K562 (cell line): ENCODE data around the gene SLC13A3. TPM values are rescaled to one million over a fixed set of nuclear protein-coding genes. Genes with fewer than 3 reads are reported as not detected.
A peak's percentile ranks its signal among the peaks of the same experiment; 100 is the strongest.

Experiments
- CBFA2T3 ChIP-seq: fragments of 450-650 bp; IDR thresholded peaks from 2 replicates; pipeline ENCODE4 v1.6.1; 2017
- CBX3 ChIP-seq, 2 experiments: IDR thresholded peaks; 1 replicate in 1 of 2; 2 replicates in 1 of 2; pipeline ENCODE4 v1.6.1; 2012; ENCODE audit warnings: inconsistent platforms in 2 of 2, low read length in 2 of 2, borderline replicate concordance in 1 of 2, control low read depth in 1 of 2
- CTCF ChIP-seq, 3 experiments: IDR thresholded peaks in 2 of 3; conservative IDR thresholded peaks in 1 of 3; 2 replicates each; pipeline ENCODE4 v1.5.1; 2011 to 2012; ENCODE audit warnings: low read length in 3 of 3, mild to moderate bottlenecking in 3 of 3, control low read depth in 2 of 3, improper control_type of control experiment in 1 of 3, inconsistent platforms in 1 of 3, low read depth in 1 of 3, mixed read lengths in 1 of 3, moderate library complexity in 1 of 3; ENCODE audit not compliant: insufficient read depth in 2 of 3
- FOXA1 ChIP-seq: fragments of 450-650 bp; IDR thresholded peaks from 2 replicates; pipeline ENCODE4 v1.6.1; 2016; ENCODE audit warnings: mild to moderate bottlenecking, borderline replicate concordance
- NR2F6 ChIP-seq: fragments of 450-650 bp; formaldehyde crosslinking; IDR thresholded peaks from 2 replicates; pipeline ENCODE4 v1.4.0; 2020; ENCODE audit warnings: mild to moderate bottlenecking
- PKNOX1 ChIP-seq: fragments of 450-650 bp; IDR thresholded peaks from 2 replicates; pipeline ENCODE4 v1.6.1; 2016
- RAD21 ChIP-seq, 2 experiments: fragments of 250-450 bp in 1 of 2; fragments of 450-650 bp in 1 of 2; sonication (Bioruptor Pico) in 1 of 2; formaldehyde crosslinking in 1 of 2; IDR thresholded peaks in 1 of 2; conservative IDR thresholded peaks in 1 of 2; 2 replicates each; pipeline versions ENCODE4 v1.4.0 to v1.8.0; 2020 to 2022; ENCODE audit warnings: mild to moderate bottlenecking in 2 of 2, moderate library complexity in 1 of 2
- SPI1 ChIP-seq: IDR thresholded peaks from 2 replicates; pipeline ENCODE4 v1.6.1; 2011; ENCODE audit warnings: low read depth, low read length, control low read depth, borderline replicate concordance
- SRSF9 ChIP-seq: fragments of 200-400 bp; formaldehyde crosslinking; IDR thresholded peaks from 2 replicates; pipeline ENCODE4 v1.6.1; 2017; ENCODE audit warnings: low read depth, low read length, borderline replicate concordance
- TEAD1 ChIP-seq, 2 experiments: fragments of 450-650 bp in 1 of 2; sonication (generic) in 1 of 2; formaldehyde crosslinking; IDR thresholded peaks; 2 replicates each; pipeline versions ENCODE4 v1.4.0 to v1.8.0; 2020 to 2022; ENCODE audit warnings: mild to moderate bottlenecking in 2 of 2, missing genetic modification reagents in 1 of 2
- XRCC5 ChIP-seq: fragments of 200-400 bp; formaldehyde crosslinking; IDR thresholded peaks from 2 replicates; pipeline ENCODE4 v1.6.1; 2017; ENCODE audit warnings: low read depth, mild to moderate bottlenecking, low read length
- ZC3H11A ChIP-seq: IDR thresholded peaks from 2 replicates; pipeline ENCODE4 v1.6.1; 2012; ENCODE audit warnings: low read depth, low read length, improper control_type of control experiment
- ZFP36 ChIP-seq: fragments of 150-350 bp; IDR thresholded peaks from 2 replicates; pipeline ENCODE4 v1.6.1; 2018; ENCODE audit warnings: low read length, low read depth; ENCODE audit not compliant: partially characterized antibody
- ZFX ChIP-seq: sonication (generic); formaldehyde crosslinking; IDR thresholded peaks from 2 replicates; pipeline ENCODE4 v1.8.0; 2022; ENCODE audit warnings: mild to moderate bottlenecking, missing genetic modification reagents, moderate library complexity
- ZNF79 ChIP-seq: fragments of 250-450 bp; sonication (Bioruptor Pico); IDR thresholded peaks from 2 replicates; pipeline ENCODE4 v1.4.0; 2020; ENCODE audit warnings: low read depth, mild to moderate bottlenecking, moderate library complexity
- polyA plus RNA-seq, 8 experiments: library from polyadenylated mRNA; depleted of rRNA in 4 of 8; stranded (reverse) in 5 of 8; unstranded in 3 of 8; fragments of >200 nt; fragmentation: Nextera tagmentation in 2 of 8; fragmentation: Illumina TruSeq in 1 of 8; extraction: Ambion mirVana in 2 of 8; extraction: Trizol in 1 of 8; gene quantifications; 2 replicates each; pipeline versions ENCODE4 v1.2.1 to v1.2.3, GENCODE V29; 2011 to 2014; ENCODE audit warnings: inconsistent platforms in 1 of 8, missing spikeins in 1 of 8
- total RNA-seq, 7 experiments: library from RNA; depleted of rRNA in 6 of 7; stranded (reverse); fragments of >200 nt in 6 of 7; fragmentation: Illumina TruSeq in 2 of 7; extraction: Trizol in 2 of 7; gene quantifications; 2 replicates each; pipeline versions ENCODE4 v1.2.1 to v1.2.3, GENCODE V29; 2011 to 2021; ENCODE audit warnings: low replicate concordance in 1 of 7
- TF ChIP-seq, protein P1 (sequence below): fragments of 250-450 bp; sonication (Bioruptor Pico); IDR thresholded peaks from 2 replicates; pipeline ENCODE4 v1.5.0; 2021
- TF ChIP-seq, protein P2 (sequence below), 2 experiments: fragments of 450-650 bp; conservative IDR thresholded peaks; 2 replicates each; pipeline ENCODE4 v1.6.1; 2017; ENCODE audit warnings: mild to moderate bottlenecking in 2 of 2, moderate library complexity in 2 of 2

SLC13A3 gene
- total and polyA plus RNA-seq, 9 of the 15 experiments (the other 6 are each of a cell fraction or from before 2014, with no cell fraction given) = 5.5 to 16.4 (median 8.5) TPM

DNA sequence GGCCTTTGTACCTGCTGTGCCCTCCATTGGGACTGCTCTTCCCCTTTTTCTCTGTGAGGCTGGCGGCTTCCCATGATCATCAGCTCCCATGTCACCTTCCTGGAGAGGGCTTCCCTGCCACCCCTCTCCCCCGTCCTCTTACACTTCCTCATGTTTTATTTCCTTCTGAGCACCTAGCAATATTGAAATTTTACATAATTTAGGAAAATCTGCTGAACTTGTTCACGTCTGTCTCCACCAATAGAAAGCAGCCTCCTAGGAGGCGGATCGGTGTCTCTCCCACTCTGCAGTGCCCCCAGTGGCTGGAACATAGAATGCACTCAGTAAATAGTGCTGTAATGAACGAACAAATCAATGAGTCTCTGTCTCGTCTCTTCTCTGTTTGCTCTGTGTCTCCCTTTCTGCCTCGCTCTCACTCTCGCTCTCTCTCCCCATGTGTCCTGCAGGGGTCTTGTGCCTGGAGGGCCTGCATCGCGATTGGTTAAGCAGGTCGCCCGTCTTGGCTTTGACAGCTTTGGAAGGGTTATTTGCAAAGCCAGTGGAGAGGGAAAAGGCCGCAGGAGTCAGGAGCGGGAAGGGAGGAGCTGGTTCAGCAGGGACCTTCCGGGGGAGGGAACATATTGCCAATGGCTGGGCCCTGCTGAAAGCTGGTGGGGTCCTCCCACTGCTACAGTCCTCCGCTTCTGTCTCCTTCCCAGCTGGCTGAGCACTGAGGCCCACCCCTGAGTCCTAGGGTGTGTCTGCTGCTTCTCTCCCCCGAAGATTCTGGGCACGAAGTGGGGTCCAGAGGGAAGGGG is 88.7 kb downstream of the SLC13A3 start (continued):
- peak in 1 of 2 experiments; percentile 35; a peak in 1 of 4 replicates for TF ChIP-seq RAD21 (CRISPR knock-in tag; conservative IDR thresholded peaks at IDR 0.05 in 1 of 2, IDR thresholded peaks at IDR 0.05 in 1 of 2)
- peak; percentile 88 for TF ChIP-seq SPI1
- TF ChIP-seq, protein P1, sequence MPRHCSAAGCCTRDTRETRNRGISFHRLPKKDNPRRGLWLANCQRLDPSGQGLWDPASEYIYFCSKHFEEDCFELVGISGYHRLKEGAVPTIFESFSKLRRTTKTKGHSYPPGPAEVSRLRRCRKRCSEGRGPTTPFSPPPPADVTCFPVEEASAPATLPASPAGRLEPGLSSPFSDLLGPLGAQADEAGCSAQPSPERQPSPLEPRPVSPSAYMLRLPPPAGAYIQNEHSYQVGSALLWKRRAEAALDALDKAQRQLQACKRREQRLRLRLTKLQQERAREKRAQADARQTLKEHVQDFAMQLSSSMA (CRISPR knock-in tag) = no peak
- peak; percentile 77 to 94 (median 86) for TF ChIP-seq CTCF (IDR thresholded peaks at IDR 0.05 in 2 of 3, conservative IDR thresholded peaks at IDR 0.05 in 1 of 3; ENCODE audit: insufficient read depth in 2 of 3, low read depth in 1 of 3, low read length in 3 of 3)
- TF ChIP-seq FOXA1 = peak; percentile 40; the same call in 1 of the 2 replicates
- TF ChIP-seq SRSF9 = no peak
- TF ChIP-seq ZFX (CRISPR knock-in tag) = 0 out of 2 replicates have a peak, but pooled peaks have one; percentile 27
- no peak for TF ChIP-seq ZFP36
- TF ChIP-seq CBX3 (IDR thresholded peaks at IDR 0.05; ENCODE audit: borderline replicate concordance in 1 of 2, low read length in 2 of 2) = no peak
- 0 out of 2 replicates have a peak, but pooled peaks have one; percentile 52 for TF ChIP-seq XRCC5
- no peak for TF ChIP-seq CBFA2T3
- TF ChIP-seq, protein P2, sequence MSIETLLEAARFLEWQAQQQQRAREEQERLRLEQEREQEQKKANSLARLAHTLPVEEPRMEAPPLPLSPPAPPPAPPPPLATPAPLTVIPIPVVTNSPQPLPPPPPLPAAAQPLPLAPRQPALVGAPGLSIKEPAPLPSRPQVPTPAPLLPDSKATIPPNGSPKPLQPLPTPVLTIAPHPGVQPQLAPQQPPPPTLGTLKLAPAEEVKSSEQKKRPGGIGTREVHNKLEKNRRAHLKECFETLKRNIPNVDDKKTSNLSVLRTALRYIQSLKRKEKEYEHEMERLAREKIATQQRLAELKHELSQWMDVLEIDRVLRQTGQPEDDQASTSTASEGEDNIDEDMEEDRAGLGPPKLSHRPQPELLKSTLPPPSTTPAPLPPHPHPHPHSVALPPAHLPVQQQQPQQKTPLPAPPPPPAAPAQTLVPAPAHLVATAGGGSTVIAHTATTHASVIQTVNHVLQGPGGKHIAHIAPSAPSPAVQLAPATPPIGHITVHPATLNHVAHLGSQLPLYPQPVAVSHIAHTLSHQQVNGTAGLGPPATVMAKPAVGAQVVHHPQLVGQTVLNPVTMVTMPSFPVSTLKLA (conservative IDR thresholded peaks at IDR 0.05) = 0 out of 4 replicates have a peak, but pooled peaks of 1 of the 2 experiments have one; percentile 15
- TF ChIP-seq ZNF79 (CRISPR knock-in tag) = no peak
- TF ChIP-seq ZC3H11A = no peak
- TF ChIP-seq NR2F6 (CRISPR knock-in tag) = no peak
- 0 out of 4 replicates have a peak, but pooled peaks of 1 of the 2 experiments have one; percentile 27 for TF ChIP-seq TEAD1 (CRISPR knock-in tag; IDR thresholded peaks at IDR 0.05)
- peak; percentile 43; the same call in 1 of the 2 replicates for TF ChIP-seq PKNOX1
